GM18867 (cell line): Measurements from ENCODE around the gene LARGE2.

Experiments
- ATAC-seq: cut with Tn5 transposase; IDR thresholded peaks from one replicate; pipeline ENCODE4 v1.9.1; 2021; ENCODE audit warnings: mild to moderate bottlenecking, moderate library complexity; ENCODE audit not compliant: unreplicated experiment

Gene LARGE2

GRCh38 chr11:45928535-45929215 is 6.2 kb downstream of the LARGE2 start:
- no peak for ATAC-seq

GRCh38 chr11:45929486-45930030 is 7.1 kb downstream of the LARGE2 start:
- ATAC-seq, result no peak

GRCh38 chr11:45930031-45930794 is 7.8 kb downstream of the LARGE2 start:
- ATAC-seq, result peak; percentile 95

GRCh38 chr11:45930951-45931570 is 8.6 kb downstream of the LARGE2 start:
- ATAC-seq, result no peak

DNA sequence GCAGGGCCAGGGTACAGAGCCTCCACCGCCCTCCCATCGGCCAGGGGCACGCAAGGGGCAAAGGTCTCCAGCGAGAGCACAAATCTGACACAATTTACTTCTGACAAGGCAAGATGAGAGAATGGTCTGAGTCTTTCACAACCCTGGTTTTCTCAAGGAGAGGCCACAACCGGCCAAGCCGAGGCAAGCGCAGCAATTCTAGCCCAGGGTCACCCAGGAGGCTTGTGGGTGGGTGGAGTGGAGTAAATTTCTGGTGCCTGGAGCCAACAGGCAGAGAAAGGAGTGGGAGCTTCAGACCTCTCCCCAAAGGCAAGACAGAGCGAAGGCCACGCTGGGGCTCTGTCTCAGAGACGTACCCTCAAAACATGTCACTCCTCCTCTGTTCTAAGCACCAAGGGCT is 9.3 kb downstream of the LARGE2 start:
- ATAC-seq, result no peak

DNA sequence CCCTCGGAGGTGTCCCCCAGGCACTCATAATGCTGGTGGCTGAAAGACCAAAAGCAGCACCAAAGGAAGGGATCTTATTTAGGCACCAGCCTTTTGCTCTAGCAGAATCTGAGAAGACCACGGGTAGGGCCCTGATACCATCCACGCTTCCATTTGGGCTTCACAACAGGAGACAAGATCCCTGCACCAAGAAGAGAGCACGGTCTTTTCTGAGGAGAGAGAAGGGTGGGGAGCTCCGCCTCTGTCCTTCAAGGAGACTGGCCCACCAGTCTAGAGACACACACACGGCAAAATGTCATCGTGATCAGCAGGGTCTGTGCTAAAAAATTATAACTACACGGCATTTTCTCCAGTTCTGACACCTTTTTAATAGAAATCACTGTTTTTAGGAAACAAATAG is 9.8 kb downstream of the LARGE2 start:
- ATAC-seq, result no peak

- ATAC-seq, result no peak
Observed at GRCh38 chr11:45933131-45933831, 10.8 kb downstream of the LARGE2 start.

DNA sequence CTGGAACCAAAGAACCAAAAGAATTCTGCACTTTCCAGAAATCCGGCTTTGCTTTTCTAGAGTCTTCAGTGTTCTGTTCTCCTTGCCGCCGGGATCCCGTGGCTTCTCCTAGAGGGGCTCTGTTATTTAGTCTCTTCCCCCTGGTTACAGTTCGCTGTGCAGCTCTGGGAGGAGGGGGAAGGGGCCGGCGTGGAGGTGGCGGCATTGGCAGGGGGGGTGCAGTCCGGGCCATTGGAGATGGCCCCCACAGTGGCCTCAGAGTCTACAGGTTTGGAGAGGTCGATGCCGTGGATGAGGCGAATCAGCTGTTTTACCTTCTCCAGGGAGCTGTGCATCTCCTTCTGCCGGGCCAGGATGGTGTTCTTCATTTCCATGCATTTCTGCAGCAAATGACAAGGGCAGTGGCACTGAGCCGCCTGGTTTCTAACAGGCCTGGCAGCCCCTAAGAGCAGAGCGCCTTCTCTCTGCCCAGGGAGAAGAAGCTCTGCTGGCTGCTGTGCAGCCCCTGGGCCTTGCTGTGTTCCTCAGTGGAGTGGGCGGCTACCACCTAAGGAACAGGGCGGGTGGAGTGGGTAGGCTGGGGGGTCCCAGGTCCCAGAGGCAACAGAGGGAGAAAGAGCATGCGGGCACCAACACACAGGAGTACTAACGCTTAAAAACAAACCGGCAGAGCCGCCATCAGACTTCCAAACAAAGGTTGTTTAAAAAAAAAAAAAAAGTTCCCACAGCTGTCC is 11.6 kb downstream of the LARGE2 start:
- no peak for ATAC-seq

DNA sequence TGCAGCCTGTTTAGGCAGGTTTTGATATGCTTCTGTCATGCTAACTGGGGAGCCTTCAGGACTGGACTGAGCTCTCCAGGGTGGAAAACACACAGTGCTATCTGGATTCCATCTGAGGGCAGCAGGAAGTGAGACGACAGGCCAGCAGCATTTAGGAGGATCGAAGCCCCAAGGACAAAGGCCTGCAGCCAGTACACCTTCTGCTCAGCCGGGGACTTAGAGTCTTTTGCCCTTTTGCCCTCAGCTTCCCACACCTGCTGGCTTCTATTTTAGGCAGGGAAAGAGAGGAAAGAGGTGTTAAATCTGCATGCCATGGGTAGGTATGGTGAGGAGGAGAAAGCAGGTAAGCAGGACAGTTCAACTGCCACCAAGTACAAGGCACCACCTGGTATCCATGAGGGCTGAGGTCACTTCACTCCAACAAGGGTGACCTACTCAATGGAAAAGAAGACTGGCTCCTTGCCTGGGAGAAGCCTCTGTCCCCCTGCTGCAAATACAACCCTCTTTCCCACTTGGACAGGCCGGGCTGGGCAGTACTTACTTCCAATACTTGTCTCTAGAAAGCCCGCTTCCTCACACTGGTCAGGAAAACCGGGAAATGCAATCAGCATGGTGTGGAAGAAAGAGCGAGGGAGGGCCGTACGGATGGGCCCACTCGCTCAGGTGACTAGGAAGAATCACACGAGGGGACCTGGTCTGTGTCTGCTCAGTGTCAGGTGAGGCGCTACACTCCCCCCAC is 12.3 kb downstream of the LARGE2 start:
- ATAC-seq, result no peak

- ATAC-seq, result no peak
Observed at GRCh38 chr11:45935349-45936064, 13.1 kb downstream of the LARGE2 start.

DNA sequence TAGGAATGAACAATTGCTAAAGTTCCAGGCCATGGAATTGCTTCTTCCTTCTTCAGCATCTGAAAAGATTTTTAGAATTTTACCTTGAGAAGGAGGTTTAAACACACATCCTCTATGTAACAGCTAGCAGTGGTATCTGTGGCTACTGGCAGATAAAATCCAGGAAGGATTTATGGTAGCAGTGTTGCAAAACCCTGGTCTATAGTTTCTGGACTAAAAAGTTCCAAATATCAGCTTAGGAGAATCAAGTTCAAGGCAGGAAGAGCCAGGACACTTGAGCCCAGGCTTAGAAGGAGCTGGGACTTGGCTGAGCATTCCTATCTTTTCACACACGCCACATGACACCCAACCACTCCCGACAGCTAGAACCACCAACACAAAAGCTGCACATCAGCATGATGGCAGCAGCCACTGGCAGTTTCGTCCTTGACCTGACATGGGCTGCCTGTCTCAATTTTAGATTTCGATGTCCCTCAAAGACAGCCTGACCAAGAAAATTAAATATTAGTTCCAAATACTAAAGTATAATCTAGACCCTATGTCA is 14.1 kb downstream of the LARGE2 start:
- ATAC-seq, result no peak

DNA sequence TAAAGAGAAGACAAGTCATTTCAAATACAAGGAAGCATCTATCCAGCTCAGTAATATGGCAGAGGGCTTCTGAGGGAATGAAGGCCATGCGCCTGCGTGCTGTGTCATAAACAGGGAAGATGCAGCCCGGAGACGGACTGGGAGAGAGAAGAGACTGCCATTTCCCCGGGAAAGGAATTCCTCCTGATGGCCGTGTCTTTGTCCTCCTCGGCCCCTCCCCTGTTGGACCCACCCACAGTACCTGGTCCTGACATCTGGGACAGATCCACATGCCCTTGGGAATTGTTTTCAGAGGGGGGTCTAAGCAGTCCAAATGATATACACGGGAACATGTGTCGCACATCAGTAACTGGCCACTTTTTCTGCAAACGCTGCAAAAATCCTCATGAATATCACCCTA is 15.5 kb downstream of the LARGE2 start:
- no peak for ATAC-seq

DNA sequence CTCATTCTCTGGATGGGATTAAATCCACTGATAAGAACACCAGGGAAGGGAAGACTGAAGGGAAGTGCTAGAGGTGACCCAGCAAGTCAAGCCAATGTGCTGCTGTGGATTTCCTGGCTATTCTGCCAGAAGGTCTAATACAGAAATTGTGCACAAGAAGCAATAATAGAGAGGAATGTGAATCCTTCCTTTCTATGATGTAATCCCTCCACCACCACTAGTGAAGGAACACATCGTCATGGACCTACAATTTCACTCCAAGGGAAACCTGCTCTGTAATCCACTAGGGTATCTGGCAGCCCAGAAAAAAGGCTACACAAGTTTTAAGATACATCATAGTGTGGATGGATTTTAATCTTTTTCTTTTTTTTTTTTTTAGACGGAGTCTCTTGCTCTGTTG is 17.4 kb downstream of the LARGE2 start:
- ATAC-seq, result no peak

GRCh38 chr11:45941285-45941684 is 18.8 kb downstream of the LARGE2 start:
- ATAC-seq, result no peak

DNA sequence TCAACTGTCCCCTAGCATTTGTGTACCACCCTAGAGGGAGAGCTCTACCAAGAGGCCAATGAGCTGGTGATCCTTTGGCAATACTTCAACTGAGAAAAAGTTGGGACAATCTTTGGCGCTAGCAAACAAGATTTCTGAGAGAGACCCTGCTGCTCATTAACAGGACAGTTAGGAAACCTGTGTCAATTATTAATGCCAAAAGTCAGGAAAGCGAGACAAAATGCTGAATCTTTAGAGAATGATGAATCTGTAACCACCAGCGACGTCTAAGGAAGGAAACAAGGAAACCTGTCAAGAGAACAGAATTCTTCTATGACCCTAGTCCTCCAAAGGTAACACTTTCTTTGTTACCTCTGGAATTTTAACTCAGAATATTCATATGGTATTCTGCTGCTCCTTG is 19.9 kb downstream of the LARGE2 start:
- no peak for ATAC-seq

DNA sequence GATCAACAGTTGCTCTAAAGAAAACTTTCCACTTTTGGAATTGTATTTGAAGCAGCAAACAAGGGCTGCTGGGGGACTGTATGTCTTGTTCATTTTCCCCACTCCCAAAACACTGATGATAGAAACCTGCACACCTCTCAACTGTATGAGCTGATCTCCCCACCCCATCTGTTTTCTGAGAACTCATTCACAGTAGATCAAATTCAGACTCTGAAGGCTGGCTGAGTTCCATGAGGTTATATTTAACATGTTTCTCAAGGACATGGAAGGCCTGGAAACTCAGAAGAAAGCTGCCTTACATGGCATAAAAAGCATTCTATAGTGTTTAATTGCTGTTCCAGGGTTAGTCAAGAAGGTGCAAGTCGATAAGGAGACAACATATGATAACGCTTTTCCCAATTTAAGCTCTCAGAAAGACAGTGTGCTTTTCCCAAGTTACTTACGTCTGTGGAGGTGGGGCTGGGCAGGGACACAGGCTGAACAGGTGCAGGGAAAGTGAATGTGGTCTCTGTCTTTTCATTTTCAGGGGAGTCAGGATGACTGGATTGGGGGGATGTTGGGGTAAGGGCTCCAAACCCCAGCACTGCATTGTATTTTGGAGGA is 23.0 kb downstream of the LARGE2 start:
- ATAC-seq, result no peak

DNA sequence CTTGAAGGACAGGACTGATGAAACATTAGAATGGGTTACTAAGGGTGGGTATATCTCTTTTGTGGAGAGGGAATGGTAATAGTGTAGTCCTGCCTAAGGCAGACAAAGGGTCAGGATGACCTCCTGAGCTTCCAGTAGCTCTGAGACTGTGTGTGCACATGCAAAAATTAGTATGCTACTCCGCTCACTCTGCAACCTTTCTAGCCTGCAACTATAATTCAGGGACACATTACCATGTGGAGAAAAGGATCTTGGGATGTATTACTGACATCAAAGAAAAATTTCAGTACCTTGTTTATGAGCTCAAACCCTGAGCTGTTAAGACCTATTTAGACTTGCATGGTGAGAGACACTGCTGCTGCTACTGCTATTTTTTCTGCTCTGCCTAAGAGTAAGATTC is 25.4 kb downstream of the LARGE2 start:
- no peak for ATAC-seq

DNA sequence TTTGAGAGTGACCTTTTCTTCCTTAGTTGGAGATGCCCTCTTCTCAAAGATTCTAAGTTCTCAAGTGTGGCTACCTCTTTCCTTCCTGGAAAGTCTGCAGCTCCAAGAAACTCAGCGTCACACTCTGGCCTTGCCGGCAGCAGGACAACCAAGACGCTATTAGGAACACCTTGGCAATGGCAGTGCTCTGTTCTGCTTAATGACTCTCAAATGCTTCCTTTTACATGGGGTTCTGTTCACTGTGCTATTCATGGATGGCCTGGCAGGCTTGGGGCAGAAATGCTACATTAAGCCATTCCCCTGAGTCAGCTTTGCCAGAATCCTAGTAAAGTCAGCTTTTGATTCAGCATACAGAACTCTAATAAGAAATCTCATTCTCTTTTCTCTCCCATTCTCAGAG is 25.9 kb downstream of the LARGE2 start:
- no peak for ATAC-seq

DNA sequence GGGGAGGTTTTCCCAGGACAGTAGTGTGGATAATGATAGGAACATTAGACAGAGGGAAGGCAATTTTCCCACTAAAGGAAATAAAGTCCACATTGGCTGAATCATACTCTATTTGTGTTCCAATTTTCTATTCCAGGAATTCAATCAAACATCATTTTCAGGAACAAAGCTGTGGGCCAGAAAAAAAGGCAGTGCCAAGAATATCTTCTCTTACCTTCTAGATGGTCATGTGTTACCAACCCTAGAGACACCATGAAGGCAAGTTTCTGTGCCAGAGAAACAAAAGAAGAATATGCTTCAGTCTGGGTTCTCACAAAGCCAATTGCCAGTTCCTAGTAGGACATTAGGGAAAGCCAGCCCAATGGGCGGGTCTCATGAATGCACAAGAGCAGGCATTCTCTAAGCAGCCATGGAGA is 27.5 kb downstream of the LARGE2 start:
- no peak for ATAC-seq
